GM19240 (cell line): Measurements from ENCODE around the gene SGCD.

Experiments used
- DNase-seq: peaks from one replicate; pipeline ENCODE4 v3.0.0; 2011; ENCODE audit warnings: low spot score; ENCODE audit not compliant: insufficient read length

Gene SGCD

DNA sequence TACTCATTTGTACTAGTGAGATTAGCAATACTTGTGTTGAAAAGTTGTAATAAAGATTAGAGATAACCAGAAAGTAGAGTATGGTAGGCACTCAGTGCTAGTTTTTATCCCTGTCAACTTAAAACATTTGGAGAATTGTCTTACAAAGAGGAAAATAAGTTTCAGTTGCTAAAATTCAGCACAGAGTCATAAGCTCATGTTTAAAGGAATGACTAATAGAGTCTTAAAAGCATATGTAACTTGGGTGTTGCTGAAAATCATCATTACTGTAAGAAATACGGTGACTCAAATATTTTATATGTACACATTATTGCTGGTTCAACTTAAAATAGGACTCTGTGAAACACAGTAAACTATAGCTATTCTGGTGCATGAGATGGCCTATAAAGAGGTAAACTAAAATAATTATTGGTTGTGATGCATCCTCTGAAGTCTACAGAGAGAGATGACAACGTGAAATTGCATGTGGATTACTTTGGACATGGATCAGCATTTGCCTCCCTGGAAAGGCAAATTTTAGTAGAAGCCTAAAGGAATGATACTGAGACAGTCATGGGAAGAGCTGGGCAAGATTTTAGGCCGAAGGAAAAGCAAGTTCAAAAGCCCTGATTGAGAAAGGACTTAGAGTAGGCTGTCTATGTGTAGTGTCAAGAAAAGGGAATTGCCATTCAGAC, 34.6 kb downstream of the SGCD start:
- DNase-seq, result no peak

DNA sequence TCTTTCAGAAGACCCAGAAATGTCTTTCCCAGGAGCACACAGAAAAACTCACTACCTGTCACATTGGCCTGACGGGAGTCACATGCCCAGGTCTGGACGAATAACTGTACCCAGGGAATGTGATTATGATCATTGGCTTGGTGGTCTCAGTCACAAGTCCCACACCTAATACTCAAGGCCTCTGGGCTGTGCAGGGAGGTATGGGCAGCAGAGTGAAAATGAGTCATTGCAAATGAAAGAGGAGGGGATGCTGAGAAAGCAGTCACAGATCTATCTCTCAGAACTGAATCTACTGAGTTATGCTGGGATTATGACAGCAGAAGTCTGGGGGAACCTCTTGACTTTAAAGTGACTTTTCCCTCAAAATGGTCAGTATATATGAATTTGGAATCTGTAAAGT, 36.9 kb downstream of the SGCD start:
- DNase-seq, result no peak

DNA sequence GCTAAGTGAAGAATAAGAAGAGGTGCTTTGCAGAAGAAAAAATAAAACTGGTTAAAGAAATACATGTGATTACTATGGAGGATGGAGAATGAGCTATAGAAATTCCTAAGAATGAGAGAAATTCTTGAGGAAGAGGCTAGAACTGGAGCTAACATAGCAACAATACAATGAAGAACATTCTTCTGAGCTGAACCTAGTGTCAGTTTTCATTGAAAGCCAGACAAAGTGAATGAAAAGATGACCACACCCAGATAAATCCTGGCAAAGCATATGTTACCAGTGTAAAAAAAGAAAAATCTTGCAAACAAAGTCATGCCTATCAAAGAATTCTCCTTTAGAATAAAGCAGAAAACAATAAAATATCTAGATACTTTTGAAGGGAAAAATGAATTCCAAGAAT, 39.6 kb downstream of the SGCD start:
- no peak for DNase-seq

DNA sequence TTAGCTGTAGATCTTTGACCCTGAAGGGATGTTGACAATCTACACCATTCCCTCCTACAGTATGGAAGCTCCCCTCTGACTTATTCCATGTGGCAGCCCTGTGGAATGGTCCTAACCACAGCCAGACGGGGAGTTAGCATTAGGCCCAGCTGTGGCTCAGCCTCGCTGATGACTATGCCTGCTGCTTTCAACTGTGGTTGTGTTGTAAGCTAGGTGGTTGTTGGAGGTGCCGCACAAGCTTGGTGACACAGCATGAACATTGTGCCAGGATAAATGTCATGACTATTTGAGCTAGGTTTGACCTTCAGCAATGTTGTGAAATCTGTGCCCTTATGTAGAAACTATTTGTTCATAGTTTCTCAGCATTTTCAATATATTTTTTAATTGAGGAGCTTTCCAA, 40.6 kb downstream of the SGCD start:
- no peak for DNase-seq

DNA sequence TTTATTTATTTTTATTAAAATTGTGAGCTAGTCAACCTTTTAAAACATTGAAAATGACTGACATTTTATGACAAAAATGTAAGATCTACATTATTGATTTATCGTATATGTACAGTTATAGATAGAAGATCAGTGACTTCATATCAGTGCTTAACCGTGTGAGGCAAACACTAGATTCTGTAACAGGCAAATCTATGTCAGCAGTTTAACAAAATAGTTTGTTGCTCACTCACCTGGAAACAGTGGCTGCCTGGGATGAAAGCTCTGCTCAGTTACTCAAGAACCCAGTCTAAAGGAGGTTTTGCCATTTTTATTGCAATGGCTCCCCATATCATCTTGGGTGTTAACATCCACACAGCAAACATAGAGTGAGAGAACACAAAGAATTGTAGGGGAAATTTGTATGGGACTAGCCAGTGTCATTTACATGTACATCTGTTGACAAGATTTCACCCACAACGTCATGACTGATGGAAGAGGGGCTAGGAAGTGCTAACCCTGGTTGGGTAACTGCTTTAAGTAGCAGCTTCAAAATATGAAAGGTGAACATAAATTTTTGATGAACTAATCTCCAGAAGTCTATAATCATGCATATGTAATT, 49.0 kb downstream of the SGCD start:
- DNase-seq, result no peak

DNA sequence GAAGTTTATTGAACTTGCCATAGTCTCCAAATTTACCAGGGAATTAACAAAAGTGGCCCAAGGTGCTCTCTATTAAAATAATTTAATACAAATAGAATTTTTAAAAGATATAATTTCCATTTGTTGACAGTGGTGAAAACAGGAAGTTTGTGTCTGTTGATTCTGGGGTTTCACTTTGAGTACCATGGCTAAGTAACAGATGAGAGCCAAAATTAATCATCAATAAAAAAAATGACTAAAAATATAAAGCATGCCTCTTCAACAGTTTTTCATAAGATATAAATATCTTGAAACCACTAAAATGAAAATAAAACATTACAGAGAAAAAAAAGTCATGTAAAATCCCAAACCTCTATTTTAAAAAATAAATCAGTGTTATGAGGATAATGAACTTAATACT, 49.8 kb downstream of the SGCD start:
- no peak for DNase-seq

DNA sequence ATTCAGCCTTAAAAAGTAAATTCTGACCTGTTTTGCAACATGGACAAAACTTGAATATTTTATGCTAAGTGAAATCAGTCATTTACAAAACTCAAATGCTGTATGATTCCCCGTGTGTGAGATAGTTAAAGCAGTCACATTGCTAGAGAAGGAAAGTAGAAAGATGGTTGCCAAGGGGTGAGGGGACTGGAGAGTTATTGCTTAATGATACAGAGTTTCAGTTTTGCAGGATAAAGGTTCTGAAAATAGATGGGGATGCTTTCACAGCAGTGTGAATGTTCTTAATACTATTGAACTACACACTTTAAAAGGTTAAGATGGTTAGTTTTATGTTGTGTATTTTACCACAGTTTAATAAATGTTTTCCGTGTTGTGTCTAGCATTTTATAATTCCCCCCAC, 51.2 kb downstream of the SGCD start:
- no peak for DNase-seq

DNA sequence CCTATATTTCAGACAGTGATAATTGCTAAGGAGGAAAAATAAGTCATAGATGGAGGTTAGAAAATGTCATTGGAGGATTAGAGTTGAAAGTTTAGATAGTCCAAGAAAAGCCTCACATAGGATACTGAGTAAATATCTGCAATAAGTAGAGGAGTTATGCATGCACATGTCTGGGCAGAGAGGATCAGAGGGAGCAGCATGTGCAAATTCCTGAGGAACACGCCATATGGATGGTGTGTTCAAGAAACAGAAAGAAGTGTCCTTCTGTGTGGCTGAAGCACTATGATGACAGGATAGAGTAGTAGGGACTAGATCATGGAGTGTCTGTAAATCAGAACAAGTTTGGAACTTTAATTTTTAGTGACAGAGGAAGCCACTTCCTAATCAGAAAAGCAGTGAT, 52.2 kb downstream of the SGCD start:
- no peak for DNase-seq

DNA sequence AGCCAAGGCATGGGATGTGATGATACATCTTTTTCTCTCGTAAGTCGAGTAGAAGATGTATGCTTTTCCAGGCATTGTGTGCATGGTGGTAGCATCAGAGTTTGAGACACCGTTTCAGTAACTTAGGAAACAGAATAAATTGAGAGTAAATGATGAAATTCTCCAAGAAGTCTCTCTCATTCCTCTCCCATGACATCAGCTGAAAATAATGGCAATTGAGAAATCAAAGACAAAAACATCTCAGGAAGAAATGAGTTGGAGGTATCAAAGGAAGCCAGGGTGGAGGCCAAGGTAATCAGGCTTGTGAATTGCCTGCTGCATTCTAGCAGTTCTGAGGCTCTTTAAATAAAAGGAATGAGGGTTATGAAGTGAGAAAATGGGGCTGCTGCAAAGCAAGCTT, 53.9 kb downstream of the SGCD start:
- no peak for DNase-seq

DNA sequence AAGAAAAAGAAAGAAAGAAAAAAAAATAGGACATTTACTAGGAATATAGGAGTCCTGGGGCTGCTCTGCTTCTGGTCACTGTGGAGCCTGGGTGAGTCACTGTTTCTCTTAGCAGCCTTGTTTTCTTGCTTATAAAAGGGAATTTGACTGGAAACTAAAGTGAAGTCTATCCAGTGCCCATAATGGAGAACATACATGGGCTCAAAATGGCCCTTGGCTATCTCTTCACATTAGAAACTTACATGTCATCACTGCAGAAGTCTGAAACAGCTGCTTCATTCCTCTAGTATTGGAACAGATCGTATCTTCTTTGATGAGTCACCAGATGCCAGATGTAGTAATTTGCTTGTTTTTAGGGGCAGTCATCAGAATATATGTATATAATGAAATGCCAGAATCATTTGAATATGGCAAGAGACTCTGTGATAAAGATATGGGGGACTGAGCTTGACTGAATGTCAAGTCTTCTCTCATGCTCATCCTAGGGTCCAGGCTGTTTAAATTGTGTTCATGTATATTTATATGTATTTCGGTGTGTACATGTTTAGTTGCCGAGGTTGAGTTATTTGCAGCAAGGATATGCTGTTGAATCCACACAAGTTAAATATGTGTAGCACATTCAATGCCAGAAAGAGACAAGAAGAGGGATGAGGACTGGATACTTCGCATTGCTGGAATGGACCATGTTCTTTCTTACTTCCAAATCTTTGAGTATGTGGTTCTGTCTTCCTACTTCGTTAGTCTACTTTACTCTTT, 56.7 kb downstream of the SGCD start:
- no peak for DNase-seq

DNA sequence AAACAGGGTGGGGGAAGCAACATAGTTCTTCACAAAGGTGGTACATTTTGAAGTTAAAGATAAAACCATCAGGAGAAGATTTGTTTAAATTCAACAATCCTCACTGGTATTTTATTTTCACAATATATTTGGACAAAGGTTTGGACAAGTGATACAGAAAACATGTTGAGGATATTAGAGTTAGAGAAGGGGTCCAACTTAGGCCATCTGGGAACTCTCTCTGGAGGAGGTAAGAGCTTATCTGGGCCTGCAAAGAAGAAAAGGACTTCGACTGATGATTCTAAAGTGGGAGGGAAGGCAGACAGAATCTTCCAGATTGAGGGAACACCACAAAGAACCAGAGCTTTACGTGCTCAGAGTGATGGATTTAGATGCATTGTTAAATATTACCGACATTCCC, 58.5 kb downstream of the SGCD start:
- DNase-seq, result no peak

DNA sequence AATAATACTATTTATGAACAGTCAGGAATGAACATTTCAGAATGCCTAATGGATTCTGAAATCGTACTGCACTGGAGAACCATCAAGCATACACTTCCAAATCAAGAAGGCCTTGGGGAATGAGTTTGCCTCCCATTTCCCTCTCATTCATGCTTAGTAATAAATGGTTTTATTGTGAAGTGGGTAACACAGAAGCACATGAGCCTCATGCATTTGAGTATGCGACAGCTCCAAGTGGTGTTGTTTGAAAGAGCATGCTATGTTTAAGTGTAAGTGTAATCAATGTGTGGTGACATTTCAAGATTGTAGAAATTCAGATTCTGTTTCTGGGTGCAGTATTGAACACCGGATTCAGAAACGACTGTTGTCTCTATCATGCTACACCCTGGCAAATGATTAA, 60.0 kb downstream of the SGCD start:
- no peak for DNase-seq

DNA sequence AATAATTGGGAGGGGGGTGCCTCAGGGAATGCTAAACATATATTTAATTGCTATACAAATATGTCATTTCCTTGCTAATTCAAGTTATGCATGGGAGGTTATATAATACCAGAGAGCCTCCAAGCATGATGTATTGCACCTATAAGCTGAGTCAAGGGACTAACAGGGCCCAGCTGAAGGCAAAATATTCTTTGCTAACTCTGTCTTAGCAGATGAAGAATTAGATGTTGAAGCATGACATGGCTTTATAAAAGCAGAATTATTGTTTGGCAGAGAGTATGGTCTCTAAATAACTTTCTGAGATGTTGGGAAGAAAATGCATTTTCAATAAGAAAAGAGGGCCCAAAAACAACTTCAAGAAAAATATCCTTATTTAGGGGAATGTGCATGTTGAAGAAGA, 60.4 kb downstream of the SGCD start:
- no peak for DNase-seq

DNA sequence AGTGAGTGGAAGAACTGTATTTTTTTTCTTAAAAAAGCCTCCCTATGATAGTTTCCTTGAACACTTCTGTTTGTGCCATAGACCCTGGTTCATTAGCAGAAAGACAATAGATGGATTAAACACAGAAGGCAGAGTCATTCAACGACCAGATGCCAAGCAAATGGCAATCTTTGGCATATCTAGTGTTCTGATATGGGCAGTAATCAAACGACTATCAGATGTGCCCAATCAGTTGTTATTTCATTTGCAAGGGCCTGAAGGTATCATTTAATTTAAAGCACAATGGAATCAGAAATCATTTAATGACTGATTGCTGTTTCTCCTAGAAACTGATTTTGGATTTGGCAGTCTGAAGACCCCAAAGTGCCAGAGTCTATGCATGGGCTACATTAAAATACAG, 61.3 kb downstream of the SGCD start:
- DNase-seq, result no peak

DNA sequence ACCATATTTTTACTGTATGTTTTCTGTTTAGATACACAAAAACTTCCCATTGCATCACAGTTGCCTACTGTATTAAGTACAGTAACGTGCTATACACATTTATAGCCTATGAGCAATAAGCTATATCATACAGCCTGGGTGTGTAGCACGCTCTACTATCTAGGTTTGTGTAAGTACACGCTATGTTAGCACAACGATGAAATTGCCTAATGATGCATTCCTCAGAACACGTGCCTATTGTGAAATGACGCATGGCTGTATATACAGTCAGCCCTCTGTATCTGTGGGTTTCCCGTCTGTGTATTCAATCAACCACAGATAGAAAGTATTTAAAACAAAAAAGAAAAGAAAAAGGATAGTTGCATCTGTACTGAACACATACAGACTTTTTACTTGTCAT, 64.2 kb downstream of the SGCD start:
- DNase-seq, result no peak

DNA sequence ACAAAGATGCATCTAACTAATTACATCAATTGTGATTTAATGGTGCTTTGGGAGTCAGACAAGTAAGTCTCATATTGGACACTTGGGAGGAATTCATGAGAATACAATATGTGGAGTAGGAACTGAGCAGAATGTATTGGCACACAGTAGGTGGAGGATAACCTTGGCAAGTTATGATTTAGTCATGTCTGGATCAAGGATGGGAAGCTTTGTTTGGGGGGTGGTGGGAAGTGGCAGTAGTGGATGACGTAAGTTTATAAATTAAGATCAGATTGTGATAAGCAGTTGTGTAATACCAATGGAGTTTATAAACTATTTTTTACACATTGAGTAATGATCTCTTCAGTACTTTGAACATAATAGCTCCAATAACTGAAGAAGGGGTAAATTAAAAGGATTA, 67.0 kb downstream of the SGCD start:
- DNase-seq, result no peak

DNA sequence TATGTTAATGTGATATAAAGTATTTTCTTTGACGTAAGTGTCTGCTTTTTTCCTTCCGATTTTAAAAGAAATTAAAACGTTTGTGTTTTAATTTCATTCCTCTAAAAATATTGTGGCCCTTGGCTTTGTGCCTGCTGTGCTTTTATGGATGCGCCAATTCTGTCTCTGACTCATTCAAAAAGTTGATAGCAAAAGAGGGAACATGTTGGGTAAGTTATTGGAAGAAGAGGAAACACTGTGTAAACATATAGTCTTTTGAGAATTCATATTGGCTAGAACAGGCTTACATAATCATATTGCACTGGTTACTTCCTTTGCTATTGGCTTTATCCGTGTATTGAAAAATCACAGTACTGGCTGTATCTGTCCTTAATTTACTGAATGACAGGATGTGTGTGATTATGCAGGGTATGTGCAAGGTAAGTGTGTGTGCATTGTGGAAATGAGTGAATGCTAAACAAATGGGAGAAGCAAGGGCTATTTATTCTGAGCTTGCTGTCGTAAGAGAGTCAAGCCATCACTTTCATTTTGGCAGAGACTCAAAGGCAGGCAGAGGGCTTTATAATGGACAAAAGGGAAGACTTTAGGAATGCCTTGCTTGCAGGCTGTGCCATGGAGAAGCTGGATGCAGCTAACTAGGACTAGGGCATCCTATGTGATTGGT, 67.8 kb downstream of the SGCD start:
- no peak for DNase-seq

DNA sequence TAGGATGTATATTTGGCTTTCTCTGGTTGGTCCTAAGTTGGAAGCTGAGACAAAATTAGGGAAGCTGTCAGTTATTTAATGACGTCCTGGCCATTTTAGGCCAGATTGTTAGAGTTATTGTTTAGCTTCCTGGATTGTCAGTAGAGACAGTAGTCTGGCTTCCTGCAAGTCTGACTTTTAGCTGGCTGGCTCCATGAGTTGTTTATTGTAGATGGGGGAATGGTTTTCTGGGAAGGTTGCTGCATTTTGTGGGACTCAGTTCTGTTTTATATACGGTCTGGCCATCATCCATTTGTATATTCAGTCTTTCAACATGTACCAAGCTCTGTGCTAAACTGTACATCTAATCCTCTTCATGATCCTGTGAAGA, 68.3 kb downstream of the SGCD start:
- DNase-seq, result no peak

DNA sequence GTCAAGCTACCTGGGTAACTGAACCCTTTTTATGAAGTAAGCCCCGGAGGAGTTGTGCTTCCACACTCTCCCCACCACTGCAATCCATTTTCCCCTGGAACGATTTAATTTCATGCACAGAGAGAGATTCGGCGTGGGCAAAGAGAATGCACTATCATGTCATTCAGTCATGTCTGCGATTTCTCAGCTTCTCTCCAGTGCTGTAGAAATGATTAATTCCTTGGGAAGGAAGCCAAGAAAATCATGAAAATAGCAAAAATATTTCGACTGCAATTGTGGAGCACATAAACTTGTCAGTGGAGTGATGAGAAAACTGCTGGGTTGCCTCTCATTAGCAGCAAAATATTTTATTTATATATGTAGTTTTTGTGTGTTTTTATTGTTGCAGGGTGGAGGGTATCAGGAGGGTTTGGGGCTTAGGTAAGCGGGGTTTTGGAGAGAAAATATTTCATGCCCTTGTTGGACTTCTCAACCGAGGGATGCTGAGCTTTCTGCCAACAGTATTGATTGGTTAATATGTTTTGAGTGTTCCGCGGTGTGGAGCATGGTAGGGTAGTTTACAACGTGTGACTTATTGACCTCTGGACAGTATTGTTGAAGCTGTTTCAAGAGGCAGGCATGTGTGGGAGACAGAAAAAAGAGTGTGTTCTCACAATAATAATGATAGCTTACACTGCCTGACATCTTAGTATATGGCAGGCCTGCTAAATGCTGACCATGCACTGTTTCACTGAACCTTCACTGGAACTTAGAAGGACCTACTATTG, 69.3 kb downstream of the SGCD start:
- DNase-seq, result no peak

DNA sequence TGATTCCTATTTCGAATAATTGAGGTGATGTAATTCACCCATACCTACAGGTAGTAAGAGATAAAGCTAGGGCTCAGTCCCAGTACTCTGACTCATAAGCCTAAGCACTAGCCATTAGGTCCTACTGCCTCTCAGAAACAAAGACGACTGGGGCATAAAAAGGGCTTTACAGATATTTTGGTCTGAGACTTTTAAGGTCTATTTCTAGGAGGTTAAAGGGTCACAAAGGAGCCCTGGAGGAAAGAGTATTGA, 69.8 kb downstream of the SGCD start:
- no peak for DNase-seq

DNA sequence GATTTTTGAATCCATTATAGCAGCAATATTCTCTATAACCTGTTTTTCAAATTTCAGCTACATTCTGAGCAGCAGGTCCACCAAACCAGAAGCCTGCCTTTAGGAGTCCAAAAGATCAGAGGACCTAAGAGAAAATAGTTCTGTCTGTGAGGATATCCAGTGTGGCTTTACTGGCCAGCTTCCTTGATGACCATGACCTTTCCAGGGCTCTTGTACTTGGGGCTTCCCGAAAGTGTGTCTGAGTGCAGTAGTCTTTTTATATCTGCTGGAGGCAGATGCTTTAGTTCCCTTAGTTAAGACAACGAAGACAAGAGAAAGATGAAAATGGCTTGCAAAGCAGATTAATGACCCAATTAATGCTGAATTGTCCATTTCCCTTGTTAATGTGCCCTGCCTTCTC, 72.4 kb downstream of the SGCD start:
- DNase-seq, result no peak
